ENCODE data around the gene HAUS7.
A peak's percentile ranks its signal among the peaks of the same experiment; 100 is the strongest.

The HAUS7 gene

DNA sequence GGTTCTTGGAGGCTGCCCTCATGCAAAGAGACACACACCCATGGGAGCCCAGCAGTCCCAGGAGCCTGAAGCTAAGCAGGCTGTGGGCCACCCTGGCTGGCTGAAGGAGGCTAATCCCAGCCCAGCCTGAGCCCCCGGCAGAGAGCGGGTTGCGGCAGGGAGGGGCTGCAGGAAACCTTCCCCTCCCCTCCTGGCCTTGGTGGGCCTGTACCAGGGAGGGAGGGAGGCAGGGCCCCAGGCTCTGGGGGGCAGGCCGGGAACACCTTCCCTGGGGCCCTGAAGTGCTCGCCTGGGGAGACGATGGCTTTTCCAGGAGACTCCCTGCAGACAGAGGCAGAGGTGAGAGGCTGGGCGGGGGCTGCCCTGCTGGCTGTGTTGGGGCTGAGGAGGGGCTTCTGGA is 28.1 kb upstream of the HAUS7 start:
- DNase-seq, result no peak

DNA sequence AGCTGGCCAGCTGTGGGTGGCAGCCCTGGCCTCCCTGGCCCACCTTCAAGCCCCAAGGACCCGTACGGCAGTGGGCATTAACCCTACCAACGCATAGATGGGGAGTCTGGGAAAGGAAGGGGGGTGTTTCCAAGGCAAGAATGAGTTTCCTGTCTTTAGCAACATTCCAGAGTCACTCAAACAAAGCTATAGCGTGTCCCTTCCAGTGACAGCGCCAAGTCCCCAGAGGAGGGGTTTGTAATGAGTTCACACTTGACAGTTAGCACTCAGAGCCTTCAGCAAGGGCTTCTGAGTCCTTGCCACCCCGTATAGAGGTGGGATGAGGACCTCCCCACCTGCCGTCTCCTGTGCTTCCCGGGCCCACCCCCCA is 26.2 kb upstream of the HAUS7 start:
- DNase-seq, result no peak

DNA sequence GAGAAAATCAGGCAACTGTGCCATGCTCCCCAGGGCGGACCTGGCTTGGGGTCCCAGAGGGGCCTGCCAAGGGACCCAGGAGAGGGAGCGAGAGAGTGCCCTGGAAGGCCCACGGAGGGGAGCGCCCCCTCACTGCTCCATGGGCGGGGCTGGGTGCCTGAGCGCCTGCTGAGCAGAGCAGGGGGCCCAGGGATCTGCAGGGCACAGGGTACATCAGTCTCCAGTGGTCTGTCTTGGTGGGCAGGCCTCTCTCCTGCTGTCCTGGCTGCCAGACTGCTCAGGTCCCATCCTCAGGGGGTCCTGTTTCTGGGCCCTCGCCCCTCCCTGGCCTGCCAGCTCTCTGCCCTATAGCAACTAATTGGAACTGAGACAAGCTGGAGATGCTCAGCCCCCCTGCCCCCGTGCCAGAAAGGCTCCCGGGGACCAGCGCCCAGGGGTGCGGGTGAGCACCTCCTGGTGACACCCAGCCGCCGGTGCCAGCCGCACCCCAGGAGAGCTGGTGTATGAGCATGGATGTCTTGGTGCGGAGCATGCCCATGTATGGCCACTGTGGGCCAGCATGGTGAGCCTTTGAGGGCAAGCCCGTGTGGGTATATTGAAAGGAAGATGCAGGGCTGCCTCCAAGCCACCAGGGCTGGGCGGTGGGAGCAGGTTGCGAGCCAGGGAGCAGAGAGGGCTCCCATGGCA is 25.7 kb upstream of the HAUS7 start:
- DNase-seq, result no peak

DNA sequence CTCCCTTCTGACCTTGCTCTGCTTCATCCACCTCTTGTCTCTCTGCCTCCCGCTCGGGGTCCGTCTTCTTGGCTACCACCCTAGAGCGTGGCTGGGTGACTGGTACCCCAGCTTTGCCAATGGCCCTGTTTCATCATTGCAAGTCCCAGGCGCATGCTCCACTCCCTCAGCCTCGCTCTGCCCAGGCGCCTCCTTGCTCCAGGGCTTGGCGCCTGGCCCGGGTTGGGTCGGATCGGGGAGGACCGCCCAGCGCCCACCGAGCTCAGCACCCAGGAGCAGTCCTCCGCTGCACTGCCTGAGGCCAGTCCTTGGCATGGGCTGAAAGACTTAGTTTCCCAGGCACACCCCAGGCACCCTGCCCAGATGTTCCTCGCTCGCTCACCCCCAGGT is 25.0 kb upstream of the HAUS7 start:
- no peak for DNase-seq

DNA sequence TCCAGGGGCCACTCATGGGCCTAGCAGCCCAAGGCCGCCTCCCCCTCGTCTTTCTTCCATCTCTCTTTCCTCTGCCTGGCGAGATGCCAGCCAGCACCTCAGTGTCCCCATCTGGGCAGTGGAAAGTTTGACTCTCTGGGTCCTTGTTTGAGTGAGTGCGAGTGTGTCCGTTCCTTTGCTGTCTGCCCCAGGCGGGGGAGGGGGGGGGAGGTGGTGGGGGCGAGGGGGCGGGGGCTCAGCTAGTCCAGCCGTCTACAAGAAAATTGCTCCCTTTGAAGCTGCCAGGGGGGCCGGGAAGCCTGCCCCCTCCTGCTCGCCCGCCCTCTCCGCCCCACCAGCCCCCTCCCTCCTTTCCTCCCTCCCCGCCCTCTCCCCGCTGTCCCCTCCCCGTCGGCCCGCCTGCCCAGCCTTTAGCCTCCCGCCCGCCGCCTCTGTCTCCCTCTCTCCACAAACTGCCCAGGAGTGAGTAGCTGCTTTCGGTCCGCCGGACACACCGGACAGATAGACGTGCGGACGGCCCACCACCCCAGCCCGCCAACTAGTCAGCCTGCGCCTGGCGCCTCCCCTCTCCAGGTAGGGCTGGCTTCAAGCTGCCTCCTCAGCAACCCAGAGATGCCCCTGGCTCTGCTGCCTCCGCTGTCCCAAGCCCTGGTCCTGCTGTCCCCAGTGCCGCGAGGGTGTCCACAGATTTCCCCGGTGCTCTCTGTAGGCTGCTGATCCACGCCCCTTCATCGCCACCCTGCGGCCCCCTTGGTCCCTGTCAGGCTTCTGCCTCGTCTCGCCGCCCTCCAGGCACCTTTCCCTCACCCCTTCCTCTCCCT is 24.4 kb upstream of the HAUS7 start, which contains the start of gene BGN:
Gene BGN (plus strand): TSS at position 440 of the 821 bp plus-strand sequence. CDS start 9,652 bp downstream, outside the sequence.
- peak; percentile 26 for DNase-seq

DNA sequence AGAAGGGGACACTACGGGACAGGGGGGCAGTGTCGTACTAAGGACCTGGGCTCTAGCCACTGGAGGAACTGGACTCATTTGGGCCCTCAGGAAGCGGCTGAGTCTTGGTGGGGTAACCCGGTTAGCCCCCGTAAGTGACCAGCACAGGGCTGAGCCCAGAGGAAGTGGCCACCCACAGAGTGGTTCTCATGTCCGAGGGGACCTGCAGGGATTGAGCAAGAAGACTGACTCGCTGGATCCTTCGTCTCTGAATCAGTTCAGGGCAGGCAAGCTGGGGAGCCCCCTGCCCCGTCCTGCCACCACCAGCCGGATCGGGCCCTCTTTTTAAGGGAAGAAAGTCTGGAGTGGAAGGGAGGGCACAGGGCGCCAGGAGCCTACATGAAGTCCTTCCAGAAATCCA is 23.7 kb upstream of the HAUS7 start:
- DNase-seq, result no peak

DNA sequence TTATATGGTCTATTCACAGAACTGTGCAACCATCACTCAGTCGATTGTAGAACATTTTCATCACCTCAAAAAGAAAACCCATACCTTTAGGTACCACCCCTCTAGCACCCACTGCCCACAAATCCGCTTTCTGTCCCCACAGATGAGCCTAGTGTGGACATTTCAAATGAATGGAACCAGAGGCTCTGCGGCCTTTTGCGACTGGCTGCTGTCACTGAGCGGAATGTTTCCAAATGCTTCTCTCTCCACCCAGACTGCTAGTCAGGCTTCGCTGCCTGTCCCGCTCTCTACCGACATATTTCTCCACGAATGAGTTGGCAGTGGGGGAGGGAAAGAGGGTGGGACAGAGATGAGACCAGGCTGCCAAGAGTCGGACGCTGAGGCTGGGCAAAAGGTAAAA is 22.7 kb upstream of the HAUS7 start:
- no peak for DNase-seq

DNA sequence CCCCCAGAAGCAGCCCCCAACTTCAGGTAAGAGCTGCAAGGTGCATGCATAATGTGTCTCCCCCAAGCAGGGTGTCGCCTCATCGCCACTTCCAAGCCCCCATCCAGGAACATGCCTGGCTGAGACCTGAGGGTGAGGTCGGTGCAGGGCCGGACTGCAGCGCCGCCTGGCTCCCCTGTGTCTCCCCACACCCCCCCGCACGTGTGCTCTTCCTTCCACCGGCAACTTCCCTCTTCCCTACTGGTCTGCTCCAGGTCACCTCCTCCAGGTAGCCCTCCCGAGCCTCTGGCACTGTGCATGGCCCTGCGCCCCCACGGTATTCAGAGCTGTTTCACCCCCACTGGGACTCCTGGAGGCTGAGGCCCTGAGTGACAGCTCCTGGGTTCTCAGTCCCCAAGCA is 22.2 kb upstream of the HAUS7 start:
- DNase-seq, result no peak

DNA sequence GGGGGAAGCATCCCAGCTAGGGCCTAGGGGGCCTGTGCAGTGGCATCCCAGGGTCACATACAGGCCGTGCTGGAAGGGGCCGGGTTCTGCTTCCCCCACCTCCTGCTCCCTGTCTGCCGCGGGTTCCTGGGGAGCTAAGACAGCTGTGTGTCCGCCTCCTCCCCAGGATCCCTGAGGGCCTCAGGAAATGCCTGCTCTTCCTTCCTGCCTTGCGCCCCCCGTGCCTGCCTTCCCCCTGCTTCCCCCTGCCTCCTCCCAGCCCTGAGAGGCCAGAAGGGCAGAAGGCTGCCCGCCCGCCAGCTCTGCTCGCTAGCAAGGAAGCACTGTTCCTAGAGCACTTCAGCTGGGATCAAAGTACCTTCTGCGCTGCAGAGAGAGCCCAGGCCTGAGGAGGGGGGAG is 21.5 kb upstream of the HAUS7 start:
- DNase-seq, result no peak

DNA sequence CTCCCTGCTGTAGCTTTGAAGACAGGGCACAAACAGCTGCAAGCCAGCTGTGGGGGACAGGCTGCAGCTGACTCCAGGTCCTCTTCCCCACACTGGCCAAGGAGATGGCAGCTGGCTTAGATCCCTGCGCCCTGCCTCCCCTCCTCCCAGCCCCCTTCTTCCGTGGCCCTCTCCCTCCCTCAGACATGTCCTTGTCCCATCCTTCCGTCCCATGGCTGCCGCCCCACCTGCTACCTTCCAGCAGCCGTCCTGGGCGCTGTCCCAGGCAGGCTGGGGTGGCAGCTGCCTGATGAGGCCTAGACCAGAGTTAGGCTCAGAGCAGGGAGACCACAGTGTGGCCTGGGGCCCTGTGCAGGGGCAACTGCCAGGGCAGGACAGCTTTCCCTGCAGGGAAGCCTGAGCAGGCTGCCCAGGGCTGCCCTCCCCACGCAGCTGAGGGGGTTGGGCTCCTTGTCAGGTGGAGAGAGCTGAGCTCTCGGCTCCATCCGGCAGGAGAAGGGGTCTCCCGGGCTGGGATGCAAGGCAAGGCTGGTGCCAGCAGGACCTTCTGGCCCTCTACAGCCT is 21.1 kb upstream of the HAUS7 start:
- no peak for DNase-seq

DNA sequence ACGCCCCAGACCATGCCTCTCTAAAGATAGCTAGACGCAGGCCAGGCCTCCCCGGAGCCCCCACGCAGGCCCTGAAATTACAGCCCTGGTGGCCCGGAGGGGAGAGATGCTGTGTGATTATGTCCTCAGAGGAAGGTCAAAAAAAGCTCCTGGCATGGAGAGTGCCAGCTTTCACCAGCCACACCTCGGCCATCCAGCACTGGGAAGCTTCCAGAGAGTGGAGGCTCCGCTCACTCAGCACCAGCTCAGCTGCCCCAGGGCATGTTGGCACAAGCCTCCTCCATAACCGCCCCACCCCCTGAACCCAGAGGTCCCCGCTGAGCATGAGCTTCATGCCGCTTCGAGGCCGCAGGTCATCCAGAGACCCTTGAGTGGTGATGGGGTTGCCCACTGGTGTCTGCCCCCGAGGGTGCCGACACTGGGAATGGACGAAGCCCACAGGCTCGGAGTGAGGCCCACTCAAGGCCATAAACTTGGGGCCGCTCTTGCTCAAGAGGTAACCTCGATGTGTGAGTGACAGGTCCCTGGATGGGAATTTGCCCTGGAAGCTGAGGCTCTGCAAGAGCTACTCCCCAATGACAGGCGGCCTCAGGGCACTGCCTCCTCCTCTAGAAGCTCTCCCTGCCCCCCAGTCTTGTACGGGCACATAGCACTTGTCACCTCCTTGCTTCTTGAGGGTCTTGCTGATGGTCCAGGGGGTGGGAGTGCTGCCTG is 20.0 kb upstream of the HAUS7 start:
- no peak for DNase-seq

DNA sequence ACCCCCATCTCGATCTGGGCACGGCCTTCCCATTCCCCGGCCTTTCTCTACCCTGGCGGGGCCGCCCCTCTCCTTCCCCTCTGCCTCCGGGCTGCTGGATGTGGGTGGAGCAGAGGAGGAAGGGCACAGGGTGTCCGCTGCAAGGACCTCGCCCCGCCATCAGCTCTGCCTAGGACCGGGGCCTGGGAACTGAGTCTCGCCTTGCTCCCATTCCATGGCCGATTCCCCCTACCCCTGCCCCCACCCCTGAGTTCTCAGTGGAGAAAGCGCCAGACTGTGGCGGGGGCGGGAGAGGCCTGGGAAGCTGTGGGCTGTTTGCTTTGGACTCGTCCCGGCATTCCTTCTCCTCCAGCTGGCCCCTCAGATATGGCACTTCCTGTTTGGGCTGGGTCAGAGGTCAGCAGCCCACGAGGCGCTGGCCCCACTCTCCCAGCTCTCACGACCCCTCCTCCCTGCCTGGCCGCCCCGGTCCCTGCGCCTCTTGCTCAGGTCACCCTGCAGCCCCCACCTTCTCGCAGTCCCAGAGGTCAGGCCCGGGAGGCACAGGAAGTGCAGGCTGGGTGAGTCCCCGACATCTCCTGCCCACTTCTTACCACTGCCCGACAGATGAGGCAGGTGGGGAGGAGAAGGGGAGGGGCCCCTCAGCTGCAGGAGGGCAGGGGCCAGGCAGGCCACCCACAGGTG is 18.0 kb upstream of the HAUS7 start:
- no peak for DNase-seq

DNA sequence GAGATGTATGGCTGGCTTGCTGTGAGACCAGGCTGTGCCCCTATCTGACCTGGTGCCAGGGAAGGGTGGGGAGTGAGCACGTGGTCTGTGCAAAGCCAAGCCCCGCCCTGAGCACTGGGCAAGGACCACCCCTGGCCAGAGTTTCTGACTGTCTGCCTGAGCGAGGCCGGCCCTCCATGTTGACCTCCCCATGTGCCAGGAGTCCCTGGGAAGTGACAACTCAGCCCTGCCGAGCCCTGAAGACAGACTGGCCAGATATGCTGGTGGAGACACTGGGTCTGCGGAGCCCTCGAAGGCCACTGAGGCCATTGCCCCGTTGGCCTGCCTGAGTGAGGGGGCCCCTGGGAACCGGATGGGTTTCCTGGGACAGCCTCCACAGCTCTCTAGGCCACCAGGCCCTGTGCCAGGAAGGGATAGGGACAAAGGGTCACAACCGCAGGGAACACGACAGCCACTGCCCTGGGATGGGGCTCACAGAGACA is 17.3 kb upstream of the HAUS7 start:
- no peak for DNase-seq

DNA sequence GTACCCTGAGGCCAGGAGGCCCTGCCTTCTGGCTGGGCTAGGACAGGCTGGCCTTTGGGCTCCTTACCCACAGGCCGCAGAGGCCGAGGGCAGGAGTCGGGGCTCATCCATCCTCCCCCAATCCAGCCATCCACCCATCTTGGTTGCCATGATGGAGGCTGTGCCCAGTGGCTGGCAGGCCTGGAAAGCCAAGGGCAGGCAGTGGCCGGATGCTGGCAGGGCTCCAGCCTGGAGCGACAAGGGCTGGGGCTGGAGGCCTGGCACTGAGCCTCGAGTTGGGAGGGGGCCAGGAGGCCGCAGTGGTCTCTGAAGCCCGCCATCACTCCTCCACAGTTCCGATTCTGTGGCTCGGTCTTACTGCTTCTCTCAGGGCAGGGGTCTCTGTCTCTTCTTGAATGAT is 15.8 kb upstream of the HAUS7 start:
- no peak for DNase-seq

DNA sequence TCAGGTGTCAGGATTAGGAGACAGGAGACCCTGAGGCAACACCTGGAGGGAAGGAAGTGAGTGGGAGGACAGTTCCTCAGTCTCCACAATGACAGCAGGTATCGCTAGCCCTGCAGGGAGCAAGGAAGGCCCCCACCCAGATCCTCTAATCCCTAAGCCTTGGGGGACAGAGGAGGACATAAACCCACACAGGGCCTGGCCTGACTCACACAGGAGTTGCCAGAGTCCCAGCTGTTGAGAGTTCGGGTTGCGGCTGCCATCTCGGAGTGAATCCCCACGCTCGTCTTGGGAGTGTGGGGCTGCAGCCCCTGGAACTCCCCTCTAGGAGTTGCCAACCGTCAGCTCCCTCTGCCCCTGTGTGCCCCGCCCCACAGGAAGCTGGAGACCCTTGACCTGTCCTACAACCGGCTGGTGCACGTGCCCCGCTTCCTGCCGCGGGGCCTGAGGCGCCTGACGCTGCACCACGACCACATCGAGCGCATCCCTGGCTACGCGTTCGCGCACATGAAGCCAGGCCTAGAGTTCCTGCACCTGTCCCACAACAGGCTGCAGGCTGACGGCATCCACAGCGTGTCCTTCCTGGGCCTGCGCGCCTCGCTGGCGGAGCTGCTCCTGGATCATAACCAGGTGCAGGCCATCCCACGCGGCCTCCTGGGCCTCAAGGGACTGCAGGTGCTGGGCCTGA is 15.2 kb upstream of the HAUS7 start:
- no peak for DNase-seq

DNA sequence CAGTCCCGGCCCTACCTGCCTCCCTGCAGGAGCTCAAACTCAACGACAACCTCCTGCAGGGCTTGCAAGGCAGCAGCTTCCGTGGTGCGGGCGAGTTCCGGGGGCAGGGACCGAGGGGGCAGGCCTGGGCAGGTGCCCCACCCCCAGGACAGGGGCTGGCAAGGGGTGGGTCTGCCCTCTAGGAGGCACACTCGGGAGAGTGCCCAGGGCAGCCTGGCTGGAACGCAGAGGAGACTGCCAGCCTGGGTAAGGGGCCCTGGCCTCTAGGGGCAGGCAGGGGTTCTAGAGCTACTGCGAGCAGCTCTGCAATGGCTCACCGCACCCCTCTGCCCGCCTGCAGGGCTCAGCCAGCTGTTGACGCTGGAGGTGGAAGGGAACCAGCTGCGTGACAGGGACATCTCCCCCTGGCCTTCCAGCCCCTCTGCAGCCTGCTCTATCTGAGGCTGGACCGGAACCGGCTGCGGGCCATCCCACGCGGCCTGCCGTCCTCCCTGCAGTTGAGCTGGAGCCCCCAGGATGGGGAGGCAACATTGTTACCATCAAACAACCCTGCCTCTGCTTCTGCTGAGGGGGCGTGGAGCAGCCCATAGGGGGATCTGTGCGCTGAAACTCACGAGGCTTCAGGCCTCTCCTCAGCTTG is 12.1 kb upstream of the HAUS7 start:
- no peak for DNase-seq

DNA sequence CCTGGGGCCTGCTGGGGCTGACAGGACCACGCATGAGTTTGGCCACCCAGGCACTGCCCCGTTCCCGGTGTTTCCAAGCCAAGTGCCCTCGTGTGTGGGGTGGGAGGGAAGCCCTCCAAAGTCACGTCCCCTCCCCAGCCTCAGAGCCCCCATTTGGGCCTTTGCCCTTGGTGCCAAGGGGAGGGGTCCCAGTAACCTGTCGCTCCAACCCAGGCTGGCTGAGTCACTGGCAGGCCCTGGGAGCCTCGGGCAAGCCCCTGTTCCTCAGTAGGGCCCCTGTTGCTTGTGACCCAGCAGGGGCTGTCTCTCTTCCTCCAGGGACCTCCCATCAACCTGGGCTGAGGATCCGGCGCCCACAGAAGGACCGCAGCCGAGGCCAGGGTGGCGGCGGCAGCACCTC is 10.7 kb upstream of the HAUS7 start:
- DNase-seq, result no peak

DNA sequence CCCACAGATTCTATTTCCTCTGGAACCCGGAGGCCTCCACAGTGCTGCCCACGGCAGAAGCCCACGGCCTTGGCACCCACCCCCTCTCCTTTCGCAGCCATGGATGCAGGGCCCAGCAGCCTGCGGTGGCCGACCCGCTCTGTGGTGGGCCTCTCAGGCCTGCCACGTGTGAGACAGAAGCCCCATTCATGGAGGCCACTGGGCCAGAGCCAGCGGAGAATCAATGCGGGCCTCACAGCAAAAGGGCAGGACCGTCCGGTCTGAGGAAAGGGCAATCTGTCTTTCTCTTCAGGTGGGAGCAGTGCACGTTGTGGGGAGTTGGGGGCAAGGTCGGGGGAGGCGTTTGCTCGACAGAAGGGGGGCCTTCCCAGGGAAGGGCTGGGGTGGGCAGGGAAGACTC is 8.4 kb upstream of the HAUS7 start:
- no peak for DNase-seq

DNA sequence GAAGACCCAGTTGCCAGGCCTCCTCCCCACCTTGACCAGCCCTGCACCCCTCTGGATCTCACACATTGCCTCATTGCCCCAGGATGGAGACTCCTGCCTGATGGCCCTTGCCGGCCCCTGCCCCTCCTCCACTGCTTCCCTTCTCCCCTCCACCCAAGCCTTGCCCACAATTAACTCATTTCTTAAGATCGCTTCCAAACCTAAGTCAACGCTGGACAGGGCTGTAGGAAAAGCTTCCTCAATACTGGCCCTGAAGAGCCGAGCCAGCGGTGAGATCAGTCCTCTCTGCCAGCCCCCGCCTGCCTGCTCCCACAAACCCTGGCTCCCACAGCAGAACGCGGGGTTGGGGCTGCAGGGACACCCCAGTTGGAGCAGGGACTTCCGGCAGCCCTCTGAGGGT is 7.5 kb upstream of the HAUS7 start:
- no peak for DNase-seq

DNA sequence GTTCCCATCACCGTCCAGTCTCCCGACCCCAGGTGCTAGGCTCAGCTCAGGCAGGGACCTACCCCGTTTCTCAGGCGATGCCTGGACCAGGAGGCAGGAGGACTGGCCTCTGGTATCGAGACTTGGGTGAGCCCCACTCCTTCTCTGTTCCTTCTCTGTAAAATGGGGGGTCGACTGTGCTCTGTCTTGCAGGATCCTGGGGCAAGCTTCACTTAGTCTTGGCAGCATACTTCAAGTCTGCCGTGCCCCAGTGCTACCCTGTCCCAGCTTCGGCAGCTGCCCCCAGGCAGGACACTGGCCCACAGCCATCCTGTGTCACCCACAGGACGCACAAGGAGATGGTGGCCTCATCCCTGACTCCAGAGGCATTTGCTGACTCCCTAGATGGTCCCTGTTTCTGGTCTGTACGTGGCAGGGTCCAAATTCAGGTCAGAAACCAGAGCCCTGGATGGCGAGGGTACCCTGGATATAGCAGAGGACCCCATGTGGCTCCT is 7.0 kb upstream of the HAUS7 start:
- DNase-seq, result no peak

DNA sequence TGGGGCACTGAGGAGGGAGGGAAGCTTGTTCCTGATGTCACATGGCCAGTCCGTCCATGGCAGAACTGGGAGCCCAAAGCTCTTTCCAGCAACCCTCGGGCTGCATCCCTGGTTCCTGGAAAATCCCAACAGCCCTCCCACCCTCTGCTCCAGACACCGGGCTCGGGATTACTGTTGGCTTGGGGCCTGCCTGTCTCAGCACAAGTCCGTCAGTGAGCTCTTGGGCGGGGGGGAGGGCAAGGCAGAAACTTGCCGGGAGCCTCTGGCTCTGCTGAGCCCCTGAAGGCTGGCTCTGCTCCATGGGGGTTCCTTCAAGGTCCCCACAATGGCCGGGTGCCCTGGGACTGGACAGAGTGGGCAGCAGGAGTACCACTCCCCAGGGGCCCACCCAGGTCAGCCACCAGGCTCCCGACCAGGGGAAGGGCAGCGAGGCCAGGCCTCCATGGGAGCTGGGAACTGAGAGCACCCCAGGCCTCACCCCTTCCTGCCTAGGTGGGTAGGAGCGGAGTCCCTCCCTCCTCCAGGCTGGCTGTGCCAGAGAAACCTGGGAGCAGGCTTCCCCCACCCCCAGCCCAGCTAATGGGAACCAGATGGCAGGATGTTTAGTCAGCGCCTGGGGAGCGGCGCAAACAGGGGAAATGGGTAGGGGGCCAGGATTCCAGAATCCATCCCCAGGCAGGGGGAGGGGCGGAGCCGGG is 6.4 kb upstream of the HAUS7 start:
- DNase-seq, result peak; percentile 55

Measured in DMS 273 treated with DMSO at 0.1 percent for 48 hours (cell line).